Nephron (organoid): Measurements from ENCODE around the gene DPYSL4.

Source experiments
- H3K27ac Mint-ChIP-seq, 3 experiments: 2 replicates each; pipeline ENCODE4 v1.8.0; 2020; ENCODE audit warnings: mixed read lengths in 3 of 3, mild to moderate bottlenecking in 2 of 3, moderate library complexity in 1 of 3
- H3K27me3 Mint-ChIP-seq: 2 replicates; pipeline ENCODE4 v1.8.0; 2021; ENCODE audit warnings: low read depth, mild to moderate bottlenecking, moderate library complexity, mixed read lengths
- H3K36me3 Mint-ChIP-seq: 2 replicates; pipeline ENCODE4 v1.8.0; 2020; ENCODE audit warnings: low read depth, mixed read lengths
- H3K4me1 Mint-ChIP-seq: 2 replicates; pipeline ENCODE4 v1.8.0; 2020; ENCODE audit warnings: mixed read lengths
- H3K4me3 Mint-ChIP-seq, 3 experiments: 2 replicates each; pipeline ENCODE4 v1.8.0; 2020; ENCODE audit warnings: mild to moderate bottlenecking in 3 of 3, mixed read lengths in 3 of 3, moderate library complexity in 2 of 3
- H3K9me3 Mint-ChIP-seq: 2 replicates; pipeline ENCODE4 v1.8.0; 2020; ENCODE audit warnings: mixed read lengths
- TF ChIP-seq, protein P1 (sequence below), 3 experiments: fragments of 200-600 bp; sonication (generic); IDR thresholded peaks; one replicate each; pipeline ENCODE4 v1.5.0; 2021; ENCODE audit warnings: antibody characterized with exemption in 3 of 3; ENCODE audit not compliant: unreplicated experiment in 3 of 3

The DPYSL4 gene

DNA sequence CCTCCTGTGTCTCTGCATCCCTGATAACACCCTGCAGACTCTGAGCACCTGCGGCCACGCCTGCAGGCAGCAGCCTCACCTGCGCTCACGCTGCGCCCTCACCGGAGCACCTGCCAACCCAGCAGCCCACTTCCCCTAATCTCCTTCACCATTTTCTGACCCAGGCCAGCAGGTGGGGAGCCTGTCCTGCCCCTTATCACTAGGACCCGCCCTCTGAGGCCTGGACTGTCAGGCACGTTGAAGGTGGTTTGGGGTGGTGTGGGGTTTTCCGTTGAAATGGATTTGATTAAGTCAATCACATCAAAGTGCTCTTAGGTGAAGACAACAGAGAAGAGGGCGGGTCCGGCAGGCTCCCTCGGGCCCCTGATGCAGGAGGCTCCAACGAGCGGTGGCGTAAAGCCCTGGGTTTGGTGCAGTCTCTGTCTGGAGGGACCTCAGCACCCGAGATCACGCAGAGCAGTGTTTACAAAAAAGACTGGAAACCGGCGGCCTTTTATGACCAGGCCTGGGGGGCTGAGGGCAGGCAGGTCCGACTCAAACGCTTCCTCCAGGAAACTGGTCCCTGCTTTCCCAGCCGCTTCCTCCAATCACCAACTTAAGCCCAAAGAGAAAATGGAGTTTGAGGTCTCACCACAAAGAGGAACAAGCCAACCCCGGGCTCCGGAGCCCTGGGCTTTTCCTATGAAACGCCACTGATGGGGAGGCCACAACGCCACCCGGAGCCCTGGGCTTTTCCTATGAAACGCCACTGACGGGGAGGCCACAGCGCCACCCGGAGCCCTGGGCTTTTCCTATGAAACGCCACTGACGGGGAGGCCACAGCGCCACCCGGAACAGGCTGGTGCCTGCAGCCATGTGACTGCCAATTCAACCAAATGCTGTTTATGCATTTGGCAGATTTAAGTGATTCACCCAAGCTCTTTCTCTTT lies 45.5 kb downstream of the DPYSL4 start:
- Mint-ChIP-seq H3K27me3 (no peaks in the 10 kb centered on the region), H3K4me1 (peaks cover 20% of the 10 kb centered on the region), H3K36me3 (no peaks in the 10 kb centered on the region), H3K27ac (no peak overlapping the region), H3K9me3 (no peaks in the 10 kb centered on the region), H3K4me3 (no peak overlapping the region)
- TF ChIP-seq, protein P1, sequence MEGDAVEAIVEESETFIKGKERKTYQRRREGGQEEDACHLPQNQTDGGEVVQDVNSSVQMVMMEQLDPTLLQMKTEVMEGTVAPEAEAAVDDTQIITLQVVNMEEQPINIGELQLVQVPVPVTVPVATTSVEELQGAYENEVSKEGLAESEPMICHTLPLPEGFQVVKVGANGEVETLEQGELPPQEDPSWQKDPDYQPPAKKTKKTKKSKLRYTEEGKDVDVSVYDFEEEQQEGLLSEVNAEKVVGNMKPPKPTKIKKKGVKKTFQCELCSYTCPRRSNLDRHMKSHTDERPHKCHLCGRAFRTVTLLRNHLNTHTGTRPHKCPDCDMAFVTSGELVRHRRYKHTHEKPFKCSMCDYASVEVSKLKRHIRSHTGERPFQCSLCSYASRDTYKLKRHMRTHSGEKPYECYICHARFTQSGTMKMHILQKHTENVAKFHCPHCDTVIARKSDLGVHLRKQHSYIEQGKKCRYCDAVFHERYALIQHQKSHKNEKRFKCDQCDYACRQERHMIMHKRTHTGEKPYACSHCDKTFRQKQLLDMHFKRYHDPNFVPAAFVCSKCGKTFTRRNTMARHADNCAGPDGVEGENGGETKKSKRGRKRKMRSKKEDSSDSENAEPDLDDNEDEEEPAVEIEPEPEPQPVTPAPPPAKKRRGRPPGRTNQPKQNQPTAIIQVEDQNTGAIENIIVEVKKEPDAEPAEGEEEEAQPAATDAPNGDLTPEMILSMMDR (IDR thresholded peaks at IDR 0.05; ENCODE audit: unreplicated experiment in 3 of 3) = no peak

DNA sequence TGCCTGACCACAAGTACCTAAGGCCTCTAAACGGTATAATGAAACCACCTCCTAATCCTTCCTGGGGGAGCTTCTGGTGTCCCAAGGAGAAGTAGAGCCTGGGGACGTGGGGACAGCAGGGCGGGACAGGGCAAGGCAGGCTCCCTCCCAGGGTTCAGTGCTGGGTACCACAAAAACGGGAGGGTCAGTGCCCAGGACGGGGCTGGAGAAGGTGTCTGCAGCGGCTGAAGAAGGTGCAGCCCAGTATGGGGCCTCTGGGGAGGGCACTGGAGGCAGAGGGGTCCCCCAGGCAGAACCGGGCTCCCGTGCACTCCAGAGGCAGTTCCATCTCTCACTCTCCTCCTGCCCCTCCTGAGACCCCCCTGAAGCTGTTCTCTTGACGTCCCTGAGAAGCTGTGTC lies 46.2 kb downstream of the DPYSL4 start:
- no peaks in the 10 kb centered on the region for H3K36me3 Mint-ChIP-seq
- no peaks in the 10 kb centered on the region for H3K27me3 Mint-ChIP-seq
- TF ChIP-seq, protein P1 (IDR thresholded peaks at IDR 0.05; ENCODE audit: unreplicated experiment in 3 of 3) = no peak
- H3K9me3 Mint-ChIP-seq = no peaks in the 10 kb centered on the region
- peaks cover 24% of the 10 kb centered on the region for H3K4me1 Mint-ChIP-seq
- H3K4me3 Mint-ChIP-seq = no peak overlapping the region
- no peak overlapping the region for H3K27ac Mint-ChIP-seq

DNA sequence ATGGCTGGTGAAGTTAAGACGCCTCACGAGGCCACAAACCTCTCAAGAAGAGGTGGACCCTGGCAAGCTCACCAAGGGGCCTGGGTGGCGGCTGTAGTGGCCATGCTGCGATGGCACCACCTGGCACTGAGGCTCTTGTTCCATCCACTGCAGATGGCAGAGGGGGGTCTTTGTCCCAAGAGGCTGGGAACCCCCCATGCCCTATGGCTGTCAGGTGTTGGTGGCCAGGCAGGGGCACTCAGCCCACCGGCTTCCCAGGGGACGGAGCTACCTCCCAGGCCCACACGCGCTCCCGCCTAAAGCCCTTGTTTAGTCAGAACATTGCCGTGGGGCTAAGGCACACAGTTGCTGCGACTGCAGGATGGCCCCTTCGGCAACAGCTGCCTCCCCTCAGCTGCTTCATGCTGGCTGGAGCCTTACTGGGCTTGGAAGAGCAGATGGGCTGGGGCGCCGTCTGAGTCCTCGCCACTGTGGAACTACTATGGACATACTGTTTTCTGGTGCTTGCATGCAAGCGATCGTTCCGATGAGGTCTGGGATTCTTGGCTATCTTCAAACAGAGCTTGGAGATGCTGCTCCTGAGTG lies 46.8 kb downstream of the DPYSL4 start:
- H3K27me3 Mint-ChIP-seq = no peaks in the 10 kb centered on the region
- no peaks in the 10 kb centered on the region for H3K9me3 Mint-ChIP-seq
- H3K4me1 Mint-ChIP-seq = peaks cover 30% of the 10 kb centered on the region
- no peak overlapping the region for H3K27ac Mint-ChIP-seq
- H3K4me3 Mint-ChIP-seq = no peak overlapping the region
- TF ChIP-seq, protein P1 (IDR thresholded peaks at IDR 0.05; ENCODE audit: unreplicated experiment in 3 of 3) = no peak
- H3K36me3 Mint-ChIP-seq = no peaks in the 10 kb centered on the region

DNA sequence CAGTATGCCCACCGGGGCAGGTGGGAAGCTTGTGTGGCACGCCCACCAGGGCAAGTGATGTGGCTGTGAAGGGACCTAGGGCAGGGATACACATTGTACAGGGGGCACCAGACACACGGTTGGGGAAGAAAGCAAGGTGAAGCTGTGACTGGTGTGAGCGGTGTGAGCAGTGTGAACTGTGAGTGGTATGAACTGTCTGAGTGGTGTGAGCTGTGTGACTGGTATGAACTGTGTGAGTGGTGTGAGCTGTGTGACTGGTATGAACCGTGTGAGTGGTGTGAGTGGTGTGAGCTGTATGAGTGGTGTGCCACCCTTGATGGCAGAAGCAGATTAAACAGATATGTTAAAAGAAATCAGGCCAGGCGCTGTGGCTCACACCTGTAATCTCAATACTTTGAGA lies 48.1 kb downstream of the DPYSL4 start:
- Mint-ChIP-seq H3K27ac (no peak overlapping the region), H3K9me3 (no peaks in the 10 kb centered on the region), H3K4me1 (peaks cover 32% of the 10 kb centered on the region), H3K36me3 (no peaks in the 10 kb centered on the region), H3K27me3 (peaks cover 4% of the 10 kb centered on the region), H3K4me3 (no peak overlapping the region)
- TF ChIP-seq, protein P1 (IDR thresholded peaks at IDR 0.05; ENCODE audit: unreplicated experiment in 3 of 3) = no peak

DNA sequence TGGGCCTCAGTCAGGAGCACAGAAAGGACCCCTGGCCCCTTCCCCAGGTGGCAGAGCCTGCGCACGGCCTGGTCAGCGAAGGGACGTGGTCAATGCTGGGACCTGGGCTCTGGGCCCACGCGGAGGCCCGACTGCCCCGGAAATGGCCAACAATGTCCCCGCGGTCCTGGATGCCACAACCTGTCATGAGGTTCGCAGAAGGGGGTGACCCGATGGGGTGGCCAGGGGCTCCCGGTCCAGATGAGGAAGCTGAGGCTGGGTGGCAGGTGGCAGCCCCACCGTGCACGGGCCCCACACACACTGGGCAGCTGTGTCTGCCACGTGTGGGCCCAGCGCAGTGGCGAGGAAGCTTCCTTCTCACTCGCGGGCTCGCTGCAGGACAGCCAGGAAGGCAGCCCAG lies 49.4 kb downstream of the DPYSL4 start:
- Mint-ChIP-seq H3K4me1 (peaks cover 33% of the 10 kb centered on the region), H3K9me3 (no peaks in the 10 kb centered on the region), H3K27ac (no peak overlapping the region), H3K36me3 (no peaks in the 10 kb centered on the region), H3K27me3 (peaks cover 4% of the 10 kb centered on the region), H3K4me3 (no peak overlapping the region)
- TF ChIP-seq, protein P1 (IDR thresholded peaks at IDR 0.05; ENCODE audit: unreplicated experiment in 3 of 3) = no peak
